NT2/D1 (cell line): Measurements from ENCODE around the gene OR8G1.

Experiments used
- SUZ12 ChIP-seq: IDR thresholded peaks from 2 replicates; pipeline ENCODE4 v1.6.1; 2011; ENCODE audit not compliant: insufficient read length, insufficient read depth; ENCODE audit errors: extremely low read depth
- YY1 ChIP-seq: IDR thresholded peaks from 2 replicates; pipeline ENCODE4 v1.6.1; 2011; ENCODE audit not compliant: insufficient read length, insufficient read depth
- ZNF274 ChIP-seq: IDR thresholded peaks from 2 replicates; pipeline ENCODE4 v1.6.1; 2011; ENCODE audit warnings: mild to moderate bottlenecking, low read depth, low read length

DNA sequence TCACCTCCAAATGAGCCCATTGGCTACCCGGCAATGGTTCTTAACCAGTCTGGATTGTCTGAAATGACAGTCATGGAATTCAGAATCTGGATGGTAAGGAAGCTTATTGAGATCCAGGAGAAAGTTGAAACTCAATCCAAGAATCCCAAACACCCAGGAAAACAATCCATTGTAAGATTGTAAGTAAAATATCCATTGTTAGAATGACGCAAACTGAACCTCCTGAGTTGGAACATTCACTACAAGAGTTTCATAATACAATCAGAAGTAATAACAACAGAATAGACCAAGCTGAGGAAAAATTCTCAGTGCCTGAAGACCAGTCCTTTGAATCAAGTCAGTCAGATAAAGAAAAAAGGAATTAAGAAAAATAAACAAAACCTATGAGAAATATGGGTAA lies 37.4 kb downstream of the OR8G1 start:
- TF ChIP-seq YY1 (no peak), SUZ12 (no peak), ZNF274 (no peak)
